Spleen (tissue), 11 donors: ENCODE measurements around the gene HS3ST4. TPM values are rescaled to one million over a fixed set of nuclear protein-coding genes. Genes with fewer than 3 reads are reported as not detected.

Experiments
- DNase-seq: peaks from one replicate; pipeline ENCODE4 v3.0.0-alpha.2; 2020
- H3K27ac ChIP-seq, 8 donors: fragments of 200-600 bp; sonication (generic) in 7 of 8; 1 replicate in 4 of 8; 2 replicates in 4 of 8; pipeline versions ENCODE4 v1.5.0 to v1.8.0; 2016 to 2021; ENCODE audit warnings: inconsistent platforms in 4 of 8, mild to moderate bottlenecking in 4 of 8, moderate library complexity in 1 of 8
- H3K27me3 ChIP-seq, 7 donors: fragments of 200-600 bp; sonication (generic) in 6 of 7; replicated peaks in 1 of 7; 1 replicate in 4 of 7; 2 replicates in 3 of 7; pipeline versions ENCODE4 v1.5.0 to v1.8.0; 2016 to 2021; ENCODE audit warnings: inconsistent platforms in 3 of 7, mild to moderate bottlenecking in 1 of 7
- H3K36me3 ChIP-seq, 6 donors: fragments of 200-600 bp; sonication (generic) in 5 of 6; 1 replicate in 4 of 6; 2 replicates in 2 of 6; pipeline versions ENCODE4 v1.5.0 to v1.8.0; 2016 to 2021; ENCODE audit warnings: inconsistent platforms in 2 of 6
- H3K4me1 ChIP-seq, 6 donors: fragments of 200-600 bp; sonication (generic) in 5 of 6; 1 replicate in 3 of 6; 2 replicates in 3 of 6; pipeline versions ENCODE4 v1.5.0 to v1.8.0; 2016 to 2021; ENCODE audit warnings: inconsistent platforms in 3 of 6
- H3K4me3 ChIP-seq, 8 donors: fragments of 200-600 bp; sonication (generic) in 7 of 8; 1 replicate in 4 of 8; 2 replicates in 4 of 8; pipeline versions ENCODE4 v1.5.0 to v1.8.0; 2016 to 2021; ENCODE audit warnings: inconsistent platforms in 4 of 8, mild to moderate bottlenecking in 4 of 8, moderate library complexity in 2 of 8
- H3K9me3 ChIP-seq, 8 donors: fragments of 200-600 bp; sonication (generic) in 7 of 8; 1 replicate in 4 of 8; 2 replicates in 4 of 8; pipeline versions ENCODE4 v1.5.0 to v1.8.0; 2016 to 2021; ENCODE audit warnings: inconsistent platforms in 4 of 8
- CTCF ChIP-seq, 11 experiments: fragments of 200-600 bp in 7 of 11; fragments of 450-650 bp in 4 of 11; sonication (generic) in 4 of 11; IDR thresholded peaks in 8 of 11; conservative IDR thresholded peaks in 3 of 11; 1 replicate in 7 of 11; 2 replicates in 4 of 11; pipeline versions ENCODE4 v1.4.0 to v1.8.0; 2016 to 2021; ENCODE audit warnings: antibody characterized with exemption in 11 of 11, inconsistent platforms in 4 of 11, mild to moderate bottlenecking in 1 of 11
- POLR2A ChIP-seq, 3 donors: fragments of 450-650 bp; IDR thresholded peaks; one replicate each; pipeline ENCODE4 v1.5.1; 2017; ENCODE audit warnings: antibody characterized with exemption in 3 of 3, mild to moderate bottlenecking in 1 of 3
- POLR2AphosphoS5 ChIP-seq, 3 donors: sonication (generic); formaldehyde crosslinking; IDR thresholded peaks; one replicate each; pipeline ENCODE4 v1.5.1; 2017; ENCODE audit warnings: antibody characterized with exemption in 3 of 3
- WGBS, 5 donors: extraction: QIAGEN DNeasy Blood & Tissue Kit in 3 of 5; methylation state at CpG; one replicate each; pipeline versions ENCODE4 v1.1.5 to v1.1.7; 2013 to 2018; 5-methylcytosine and 5-hydroxymethylcytosine counted together
- intact Hi-C: fragments of 100-400 bp; cut with DNase I; formaldehyde crosslinking; loops from one replicate; pipeline ENCODE4 v1.15.0; 2023; ENCODE audit warnings: low total_unique reads
- polyA plus RNA-seq, 3 donors: library from polyadenylated mRNA; stranded (reverse); fragments of 200-250 nt; gene quantifications; one replicate each; pipeline ENCODE4 v1.2.1, GENCODE V29; 2013
- total RNA-seq, 7 donors: library from RNA; depleted of rRNA in 3 of 7; stranded (reverse); fragments of >200 nt in 3 of 7; fragmentation: NEBNext Ultra II Directional in 4 of 7; extraction: Animal tissue kit (Norgen Biotek cat#: 25700) in 4 of 7; gene quantifications; one replicate each; pipeline versions ENCODE4 v1.1.0 to v1.2.1, GENCODE V29; 2016 to 2021
- donor health status: healthy with polysubstance abuse.
- donor health status: DM: no; HTN: no; CAD: no; lungs with moderate emphysema.
- donor health status: DM: no; HTN: no; CAD: no.
- donor health status: Bipolar disorder and iron deficiency.
- donor health status: healthy.
- donor health status: DM: no; HTN: no; CAD: no.
- donor health status: DM: yes; HTN: yes; CAD: no.

Gene HS3ST4
- total and polyA plus RNA-seq, 10 donors: 0.08 to 4.2 (median 1.9) TPM

- Histone ChIP-seq H3K4me3 (no peak overlapping the region), H3K36me3 (no peaks in the 10 kb centered on the region), H3K27ac (no peak overlapping the region), H3K9me3 (peaks cover 0 to 29% (median 5%) of the 10 kb centered on the region in 8 donors), H3K4me1 (no peaks in the 10 kb centered on the region), H3K27me3 (no peaks in the 10 kb centered on the region)
- no peak for TF ChIP-seq POLR2AphosphoS5 (IDR thresholded peaks at IDR 0.05)
- TF ChIP-seq CTCF (IDR thresholded peaks at IDR 0.05 in 8 of 11, conservative IDR thresholded peaks at IDR 0.05 in 3 of 11): no peak
- no peak for TF ChIP-seq POLR2A (IDR thresholded peaks at IDR 0.05)
- no peak for DNase-seq
- WGBS, 5 donors: 75 to 88% (median 82%) methylated on average over 3 of the region's 3 CpGs
- intact Hi-C loops: no loop called here
Observed at GRCh38 chr16:25748092-25748654, 56.4 kb downstream of the HS3ST4 start.

GRCh38 chr16:25750488-25751216, 58.9 kb downstream of the HS3ST4 start:
- Histone ChIP-seq H3K27ac (no peak overlapping the region), H3K9me3 (peaks cover 0 to 25% (median 5%) of the 10 kb centered on the region in 8 donors), H3K4me3 (no peak overlapping the region), H3K27me3 (no peaks in the 10 kb centered on the region), H3K4me1 (no peaks in the 10 kb centered on the region), H3K36me3 (no peaks in the 10 kb centered on the region)
- TF ChIP-seq POLR2A (IDR thresholded peaks at IDR 0.05) (no peak), CTCF (IDR thresholded peaks at IDR 0.05 in 8 of 11, conservative IDR thresholded peaks at IDR 0.05 in 3 of 11) (no peak), POLR2AphosphoS5 (IDR thresholded peaks at IDR 0.05) (no peak)
- WGBS, 5 donors: 62 to 69% (median 67%) methylated on average over 6 of the region's 6 CpGs
- intact Hi-C loops: no loop called here
- no peak for DNase-seq

- Histone ChIP-seq H3K27ac (no peak overlapping the region), H3K9me3 (peaks cover 0 to 25% (median 5%) of the 10 kb centered on the region in 8 donors), H3K4me1 (no peaks in the 10 kb centered on the region), H3K27me3 (no peaks in the 10 kb centered on the region), H3K36me3 (no peaks in the 10 kb centered on the region), H3K4me3 (no peak overlapping the region)
- TF ChIP-seq POLR2AphosphoS5 (IDR thresholded peaks at IDR 0.05) (no peak), CTCF (IDR thresholded peaks at IDR 0.05 in 8 of 11, conservative IDR thresholded peaks at IDR 0.05 in 3 of 11) (no peak), POLR2A (IDR thresholded peaks at IDR 0.05) (no peak)
- intact Hi-C loops: no loop called here
- WGBS, 5 donors: 73 to 86% (median 79%) methylated on average over 5 of the region's 5 CpGs
- no peak for DNase-seq
Observed at GRCh38 chr16:25751230-25751835, 59.6 kb downstream of the HS3ST4 start.

- no peak for DNase-seq
- Histone ChIP-seq H3K4me1 (no peaks in the 10 kb centered on the region), H3K9me3 (no peaks in the 10 kb centered on the region), H3K27ac (no peak overlapping the region), H3K36me3 (no peaks in the 10 kb centered on the region), H3K27me3 (peaks cover 0 to 6% (median 0%) of the 10 kb centered on the region in 7 donors), H3K4me3 (no peak overlapping the region)
- 78 to 97% (median 91%) methylated on average over 2 of the region's 2 CpGs for WGBS, 5 donors
- intact Hi-C loops: no loop called here
- TF ChIP-seq POLR2A (IDR thresholded peaks at IDR 0.05) (no peak), POLR2AphosphoS5 (IDR thresholded peaks at IDR 0.05) (no peak), CTCF (IDR thresholded peaks at IDR 0.05 in 8 of 11, conservative IDR thresholded peaks at IDR 0.05 in 3 of 11) (no peak)
Observed at GRCh38 chr16:25764466-25764865, 72.7 kb downstream of the HS3ST4 start.
